SK-N-SH (cell line): ENCODE data around the gene ATP1A4. TPM values are rescaled to one million over a fixed set of nuclear protein-coding genes. Genes with fewer than 3 reads are reported as not detected.

Experiments
- CTCF ChIA-PET: fragments of 300-600, 350-600 bp; formaldehyde crosslinking; extraction: SDS; loops from one replicate; lab custom pipeline; 2021; lab: Yijun Ruan, JAX
- POLR2A ChIA-PET: fragments of 350-600 bp; sonication (Branson Sonifier 250); formaldehyde crosslinking; extraction: SDS; loops from one replicate; lab custom pipeline; 2020; ENCODE audit warnings: antibody characterized with exemption, inconsistent platforms; lab: Yijun Ruan, JAX
- DNase-seq: peaks from one replicate; pipeline ENCODE4 v3.0.0; 2012
- H2AFZ ChIP-seq: fragments of 200-600 bp; sonication (generic); 2 replicates; pipeline ENCODE4 v1.8.1; 2016; ENCODE audit warnings: antibody characterized with exemption, mild to moderate bottlenecking, low read depth
- H3F3A ChIP-seq: fragments of 200-600 bp; sonication (generic); replicated peaks from 2 replicates; pipeline ENCODE3; 2016; ENCODE audit warnings: antibody characterized with exemption, mild to moderate bottlenecking; ENCODE audit not compliant: insufficient read depth
- H3K27ac ChIP-seq, 2 experiments: fragments of 200-500 bp in 1 of 2; fragments of 200-600 bp in 1 of 2; sonication (Bioruptor generic) in 1 of 2; sonication (generic), shearing (Covaris generic) in 1 of 2; 2 replicates each; pipeline versions ENCODE4 v1.5.1 to v1.6.1; 2014 to 2016; ENCODE audit warnings: low read depth in 2 of 2, inconsistent platforms in 1 of 2, low read length in 1 of 2, mild to moderate bottlenecking in 1 of 2, mixed read lengths in 1 of 2
- H3K27me3 ChIP-seq: fragments of 200-600 bp; sonication (generic), shearing (Covaris generic); 2 replicates; pipeline ENCODE4 v1.6.1; 2016; ENCODE audit warnings: mixed run types; ENCODE audit not compliant: insufficient read depth
- H3K36me3 ChIP-seq, 2 experiments: fragments of 200-500 bp in 1 of 2; fragments of 200-600 bp in 1 of 2; sonication (Bioruptor generic) in 1 of 2; sonication (generic) in 1 of 2; replicated peaks in 1 of 2; 2 replicates each; pipeline versions ENCODE3 to v1.5.1; 2014 to 2016; ENCODE audit warnings: low read length in 1 of 2, mild to moderate bottlenecking in 1 of 2; ENCODE audit not compliant: insufficient read depth in 2 of 2, control insufficient read depth in 1 of 2
- H3K4me1 ChIP-seq, 2 experiments: fragments of 200-500 bp in 1 of 2; fragments of 200-600 bp in 1 of 2; sonication (Bioruptor generic) in 1 of 2; sonication (generic), shearing (Covaris generic) in 1 of 2; 2 replicates each; pipeline versions ENCODE4 v1.5.1 to v1.6.1; 2014 to 2016; ENCODE audit warnings: low read depth in 1 of 2, low read length in 1 of 2, mixed run types in 1 of 2; ENCODE audit not compliant: insufficient read depth in 2 of 2, control insufficient read depth in 1 of 2
- H3K4me2 ChIP-seq: fragments of 200-600 bp; sonication (generic), shearing (Covaris generic); 2 replicates; pipeline ENCODE4 v1.6.1; 2017; ENCODE audit warnings: mixed run types
- H3K4me3 ChIP-seq, 2 experiments: fragments of 200-500 bp in 1 of 2; fragments of 200-600 bp in 1 of 2; sonication (Bioruptor generic) in 1 of 2; sonication (generic), shearing (Covaris generic) in 1 of 2; 2 replicates each; pipeline versions ENCODE4 v1.5.1 to v1.8.1; 2014 to 2016; ENCODE audit warnings: low read depth in 2 of 2, inconsistent platforms in 1 of 2, low read length in 1 of 2, mild to moderate bottlenecking in 1 of 2, mixed read lengths in 1 of 2, moderate library complexity in 1 of 2
- H3K79me2 ChIP-seq: fragments of 200-600 bp; sonication (generic); 2 replicates; pipeline ENCODE4 v1.8.1; 2017; ENCODE audit warnings: mild to moderate bottlenecking; ENCODE audit not compliant: insufficient read depth
- H3K9ac ChIP-seq: fragments of 200-600 bp; sonication (generic); 2 replicates; pipeline ENCODE4 v1.6.1; 2017; ENCODE audit warnings: mixed run types
- H3K9me2 ChIP-seq: fragments of 200-600 bp; sonication (generic); 2 replicates; pipeline ENCODE4 v1.6.1; 2017; ENCODE audit warnings: mixed run types
- H3K9me3 ChIP-seq: fragments of 200-600 bp; sonication (generic); 2 replicates; pipeline ENCODE4 v1.6.1; 2017; ENCODE audit warnings: mixed run types, mild to moderate bottlenecking, moderate library complexity
- H4K20me1 ChIP-seq: fragments of 200-600 bp; sonication (generic); 2 replicates; pipeline ENCODE4 v1.6.1; 2017; ENCODE audit warnings: mild to moderate bottlenecking, mixed run types; ENCODE audit not compliant: insufficient read depth
- CHD2 ChIP-seq: fragments of 150-350 bp; IDR thresholded peaks from 2 replicates; pipeline ENCODE4 v1.6.1; 2018; ENCODE audit warnings: low read length; ENCODE audit not compliant: partially characterized antibody
- ELF1 ChIP-seq: IDR thresholded peaks from 2 replicates; pipeline ENCODE4 v1.4.0; 2012
- FOXJ3 ChIP-seq: sonication (generic); formaldehyde crosslinking; IDR thresholded peaks from 2 replicates; pipeline ENCODE4 v1.5.1; 2020; ENCODE audit warnings: mild to moderate bottlenecking, missing genetic modification reagents
- GABPA ChIP-seq: IDR thresholded peaks from 2 replicates; pipeline ENCODE4 v1.4.0; 2012; ENCODE audit warnings: low read depth, mild to moderate bottlenecking
- MEF2A ChIP-seq: IDR thresholded peaks from 2 replicates; pipeline ENCODE4 v1.4.0; 2012; ENCODE audit warnings: low read depth, borderline replicate concordance
- MXI1 ChIP-seq: IDR thresholded peaks from 2 replicates; pipeline ENCODE4 v1.6.1; 2012; ENCODE audit warnings: mild to moderate bottlenecking, low read depth, low read length, improper control_type of control experiment
- NFIC ChIP-seq: IDR thresholded peaks from 2 replicates; pipeline ENCODE4 v1.4.0; 2012; ENCODE audit warnings: borderline replicate concordance
- RAD21 ChIP-seq: IDR thresholded peaks from 2 replicates; pipeline ENCODE4 v1.6.1; 2012; ENCODE audit warnings: mild to moderate bottlenecking, low read length
- RFX5 ChIP-seq: IDR thresholded peaks from 2 replicates; pipeline ENCODE4 v1.6.1; 2012; ENCODE audit warnings: mild to moderate bottlenecking, improper control_type of control experiment, low read length
- SMC3 ChIP-seq: IDR thresholded peaks from 2 replicates; pipeline ENCODE4 v1.6.1; 2012; ENCODE audit warnings: low read depth, low read length, improper control_type of control experiment
- TAF1 ChIP-seq: IDR thresholded peaks from 2 replicates; pipeline ENCODE4 v1.6.1; 2012; ENCODE audit warnings: low read depth, mild to moderate bottlenecking, low read length, moderate library complexity, borderline replicate concordance
- YY1 ChIP-seq: IDR thresholded peaks from 2 replicates; pipeline ENCODE4 v1.4.0; 2012; ENCODE audit warnings: low read depth, mild to moderate bottlenecking
- WGBS: methylation state at CpG from one replicate; pipeline ENCODE4 v1.1.6; 2017; ENCODE audit warnings: low lambda C conversion rate; 5-methylcytosine and 5-hydroxymethylcytosine counted together
- polyA plus RNA-seq, 3 experiments: library from polyadenylated mRNA; depleted of rRNA; stranded (reverse); fragments of >200 nt; gene quantifications; 2 replicates each; pipeline ENCODE4 v1.2.3, GENCODE V29; 2012
- TF ChIP-seq, protein P1 (sequence below): IDR thresholded peaks from 2 replicates; pipeline ENCODE4 v1.4.0; 2012; ENCODE audit warnings: low read depth
- TF ChIP-seq, protein P2 (sequence below): fragments of 150-350 bp; IDR thresholded peaks from 2 replicates; pipeline ENCODE4 v1.6.1; 2017; ENCODE audit warnings: antibody characterized with exemption, low read length, low read depth, borderline replicate concordance
- TF ChIP-seq, protein P3 (sequence below): fragments of 150-350 bp; IDR thresholded peaks from 2 replicates; pipeline ENCODE4 v1.6.1; 2016; ENCODE audit warnings: mild to moderate bottlenecking, low read depth, low read length
- TF ChIP-seq, protein P4 (sequence below): IDR thresholded peaks from 2 replicates; pipeline ENCODE4; 2012

ATP1A4 gene
- polyA plus RNA-seq, 1 of the 3 experiments (the other 2 are of a cell fraction) = not detected

DNA sequence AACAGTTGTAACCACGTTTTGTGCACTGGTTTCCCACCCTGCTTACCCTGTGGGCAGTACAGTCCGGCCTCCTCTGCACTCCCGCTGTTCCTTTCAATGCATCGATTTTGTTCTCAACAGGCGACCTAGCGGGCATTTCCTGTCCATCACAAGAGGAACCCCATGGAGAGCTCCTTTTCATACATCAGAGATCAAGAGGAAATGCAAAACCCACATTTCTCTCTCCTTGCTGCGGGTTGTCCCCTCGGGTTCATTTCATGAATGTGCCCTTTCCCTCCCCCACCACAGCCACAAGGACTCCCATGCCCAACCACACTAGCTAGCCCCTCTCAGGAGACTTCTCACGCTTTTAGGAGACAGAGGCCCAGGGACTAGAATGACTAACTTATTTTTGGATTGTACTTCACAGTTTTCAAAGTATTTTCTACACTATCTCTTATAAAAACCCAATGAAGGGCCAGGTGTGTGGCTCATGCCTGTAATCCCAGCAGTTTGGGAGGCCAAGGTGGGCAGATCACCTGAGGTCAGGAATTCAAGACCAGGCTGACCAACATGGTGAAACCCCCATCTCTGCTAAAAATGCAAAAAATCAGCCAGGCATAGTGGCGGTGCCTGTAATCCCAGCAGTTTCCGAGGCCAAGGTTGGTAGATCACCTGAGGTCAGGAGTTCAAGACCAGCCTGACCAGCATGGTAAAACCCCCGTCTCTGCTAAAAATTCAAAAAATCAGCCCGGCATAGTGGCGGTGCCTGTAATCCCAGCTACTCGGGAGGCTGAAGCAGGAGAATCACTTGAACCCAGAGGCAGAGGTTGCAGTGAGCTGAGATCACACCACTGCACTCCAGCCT is 18.4 kb downstream of the ATP1A4 start:
- CTCF ChIA-PET = interaction anchor here (0.7 to 1.5 kb wide), 4 partner anchors 44 to 84 kb away, joined by 3 to 4 read pairs (median 4); no protein-coding TSS in a partner anchor
- H3K27me3 ChIP-seq = peaks cover 10% of the 10 kb centered on the region; the same call in 1 of the 2 replicates
- POLR2A ChIA-PET = no interaction called here
- WGBS = 79% methylated on average over 15 of the region's 15 CpGs
- TF ChIP-seq TAF1 = no peak
- TF ChIP-seq, protein P1, sequence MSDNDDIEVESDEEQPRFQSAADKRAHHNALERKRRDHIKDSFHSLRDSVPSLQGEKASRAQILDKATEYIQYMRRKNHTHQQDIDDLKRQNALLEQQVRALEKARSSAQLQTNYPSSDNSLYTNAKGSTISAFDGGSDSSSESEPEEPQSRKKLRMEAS = no peak
- TF ChIP-seq ELF1 = no peak
- no peak for TF ChIP-seq NFIC
- no peak for TF ChIP-seq YY1
- TF ChIP-seq RFX5 = no peak
- no peak for TF ChIP-seq RAD21
- TF ChIP-seq, protein P2, sequence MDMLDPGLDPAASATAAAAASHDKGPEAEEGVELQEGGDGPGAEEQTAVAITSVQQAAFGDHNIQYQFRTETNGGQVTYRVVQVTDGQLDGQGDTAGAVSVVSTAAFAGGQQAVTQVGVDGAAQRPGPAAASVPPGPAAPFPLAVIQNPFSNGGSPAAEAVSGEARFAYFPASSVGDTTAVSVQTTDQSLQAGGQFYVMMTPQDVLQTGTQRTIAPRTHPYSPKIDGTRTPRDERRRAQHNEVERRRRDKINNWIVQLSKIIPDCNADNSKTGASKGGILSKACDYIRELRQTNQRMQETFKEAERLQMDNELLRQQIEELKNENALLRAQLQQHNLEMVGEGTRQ = no peak
- no peak for TF ChIP-seq FOXJ3 (CRISPR knock-in tag)
- TF ChIP-seq, protein P3, sequence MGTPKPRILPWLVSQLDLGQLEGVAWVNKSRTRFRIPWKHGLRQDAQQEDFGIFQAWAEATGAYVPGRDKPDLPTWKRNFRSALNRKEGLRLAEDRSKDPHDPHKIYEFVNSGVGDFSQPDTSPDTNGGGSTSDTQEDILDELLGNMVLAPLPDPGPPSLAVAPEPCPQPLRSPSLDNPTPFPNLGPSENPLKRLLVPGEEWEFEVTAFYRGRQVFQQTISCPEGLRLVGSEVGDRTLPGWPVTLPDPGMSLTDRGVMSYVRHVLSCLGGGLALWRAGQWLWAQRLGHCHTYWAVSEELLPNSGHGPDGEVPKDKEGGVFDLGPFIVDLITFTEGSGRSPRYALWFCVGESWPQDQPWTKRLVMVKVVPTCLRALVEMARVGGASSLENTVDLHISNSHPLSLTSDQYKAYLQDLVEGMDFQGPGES = no peak
- TF ChIP-seq MXI1 = no peak
- TF ChIP-seq, protein P4, sequence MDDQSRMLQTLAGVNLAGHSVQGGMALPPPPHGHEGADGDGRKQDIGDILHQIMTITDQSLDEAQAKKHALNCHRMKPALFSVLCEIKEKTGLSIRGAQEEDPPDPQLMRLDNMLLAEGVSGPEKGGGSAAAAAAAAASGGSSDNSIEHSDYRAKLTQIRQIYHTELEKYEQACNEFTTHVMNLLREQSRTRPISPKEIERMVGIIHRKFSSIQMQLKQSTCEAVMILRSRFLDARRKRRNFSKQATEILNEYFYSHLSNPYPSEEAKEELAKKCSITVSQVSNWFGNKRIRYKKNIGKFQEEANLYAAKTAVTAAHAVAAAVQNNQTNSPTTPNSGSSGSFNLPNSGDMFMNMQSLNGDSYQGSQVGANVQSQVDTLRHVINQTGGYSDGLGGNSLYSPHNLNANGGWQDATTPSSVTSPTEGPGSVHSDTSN = no peak
- TF ChIP-seq SMC3 = no peak
- no peak for TF ChIP-seq MEF2A
- no peak for TF ChIP-seq GABPA
- TF ChIP-seq CHD2 = no peak
- TF ChIP-seq, all 33 proteins: peak for 0
- H3K36me3 ChIP-seq = no peaks in the 10 kb centered on the region
- H3K4me2 ChIP-seq = no peak overlapping the region
- no peaks in the 10 kb centered on the region for H3F3A ChIP-seq
- H3K27ac ChIP-seq = no peak overlapping the region
- H3K9ac ChIP-seq = no peak overlapping the region
- no peak overlapping the region for H2AFZ ChIP-seq
- H3K79me2 ChIP-seq = no peaks in the 10 kb centered on the region
- no peak for DNase-seq
- H3K4me1 ChIP-seq = no peaks in the 10 kb centered on the region
- no peaks in the 10 kb centered on the region for H3K9me2 ChIP-seq
- no peaks in the 10 kb centered on the region for H4K20me1 ChIP-seq
- no peaks in the 10 kb centered on the region for H3K9me3 ChIP-seq
- no peak overlapping the region for H3K4me3 ChIP-seq
